ENCODE results near the gene NOS1AP. TPM values are rescaled to one million over a fixed set of nuclear protein-coding genes. Genes with fewer than 3 reads are reported as not detected.

Gene NOS1AP
- total RNA-seq, 1 experiment from 2014 or later = not detected

DNA sequence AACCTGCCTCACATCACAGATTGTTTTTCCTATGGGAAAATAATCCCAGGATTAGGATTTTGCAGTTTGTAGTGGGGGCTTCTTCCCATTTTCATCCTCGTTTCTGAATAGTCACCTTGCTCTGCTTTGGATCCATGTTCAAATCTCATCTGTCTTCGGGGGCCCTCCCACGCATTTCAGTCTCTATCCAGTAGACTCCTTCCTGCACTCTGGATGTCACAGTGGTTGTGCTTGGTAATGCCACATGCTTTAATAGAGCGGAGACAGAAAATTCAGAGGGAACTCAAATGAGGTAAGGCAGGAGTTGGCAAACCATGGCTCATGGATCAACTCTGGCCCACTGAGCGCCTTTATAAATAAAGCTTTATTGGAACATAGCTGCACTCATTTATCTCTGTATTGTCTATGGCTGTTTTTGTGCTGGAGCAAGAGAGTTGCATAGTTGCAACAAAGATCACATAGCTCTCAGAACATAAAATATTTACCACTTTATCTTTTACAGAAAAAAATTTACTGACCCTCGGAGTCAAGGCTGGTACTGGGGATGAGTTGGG is 206.2 kb downstream of the NOS1AP start:
- H3K4me1 ChIP-seq (replicated peaks) = no peaks in the 10 kb centered on the region
- no peak overlapping the region for H3K4me3 ChIP-seq
- H3K9me3 ChIP-seq (replicated peaks) = no peaks in the 10 kb centered on the region
- H3K36me3 ChIP-seq = no peaks in the 10 kb centered on the region
- H3K27ac ChIP-seq = no peak overlapping the region
- no peak for DNase-seq (ENCODE audit: low read depth in 1 of 2, low spot score in 2 of 2)
- peaks cover 18% of the 10 kb centered on the region for H3K27me3 ChIP-seq (replicated peaks)

DNA sequence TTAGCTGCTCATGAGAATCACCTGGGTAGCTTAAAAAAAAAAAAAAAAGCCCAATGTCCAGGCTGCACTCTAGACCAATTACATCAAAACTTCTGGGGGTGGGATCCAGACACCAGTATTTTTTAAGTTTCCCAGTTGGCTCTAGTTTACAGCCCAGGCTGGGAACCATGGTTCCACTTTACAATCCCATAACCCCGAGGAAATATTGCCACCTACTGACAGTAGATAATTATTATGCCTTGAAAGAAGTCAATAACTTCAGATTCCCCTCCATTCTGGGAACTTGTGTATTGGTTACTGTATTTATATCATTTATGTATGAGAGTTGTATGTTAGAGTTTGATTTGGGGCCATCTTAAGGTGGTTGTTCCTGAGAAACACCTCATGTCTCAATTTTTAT is 207.0 kb downstream of the NOS1AP start:
- Histone ChIP-seq H3K36me3 (no peaks in the 10 kb centered on the region), H3K27ac (no peak overlapping the region), H3K27me3 (replicated peaks) (peaks cover 18% of the 10 kb centered on the region), H3K4me1 (replicated peaks) (no peaks in the 10 kb centered on the region), H3K9me3 (replicated peaks) (no peaks in the 10 kb centered on the region), H3K4me3 (no peak overlapping the region)
- peak in 1 of 2 experiments; percentile 6 for DNase-seq (ENCODE audit: low read depth in 1 of 2, low spot score in 2 of 2)

DNA sequence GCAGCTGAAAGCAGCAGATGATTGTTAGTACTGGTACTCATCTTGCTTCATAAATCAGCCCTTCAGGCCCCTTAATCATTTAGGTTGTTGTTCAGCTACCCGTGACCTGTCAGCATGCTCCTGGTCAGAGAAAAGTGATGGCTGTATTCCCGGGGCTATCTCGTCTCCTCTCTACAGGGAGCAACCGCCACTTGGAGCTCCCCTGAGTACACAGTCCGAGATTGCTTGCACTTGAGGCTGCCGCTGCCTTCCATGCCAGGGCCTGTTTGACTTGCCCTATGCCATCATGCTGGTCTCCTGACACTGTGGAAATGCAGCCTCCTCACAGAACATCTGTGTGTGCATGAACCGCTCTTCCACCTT is 209.6 kb downstream of the NOS1AP start:
- H3K27ac ChIP-seq = no peak overlapping the region
- H3K27me3 ChIP-seq (replicated peaks) = peaks cover 26% of the 10 kb centered on the region
- no peak overlapping the region for H3K4me3 ChIP-seq
- no peak for DNase-seq (ENCODE audit: low read depth in 1 of 2, low spot score in 2 of 2)
- no peaks in the 10 kb centered on the region for H3K9me3 ChIP-seq (replicated peaks)
- H3K36me3 ChIP-seq = no peaks in the 10 kb centered on the region
- H3K4me1 ChIP-seq (replicated peaks) = no peaks in the 10 kb centered on the region

DNA sequence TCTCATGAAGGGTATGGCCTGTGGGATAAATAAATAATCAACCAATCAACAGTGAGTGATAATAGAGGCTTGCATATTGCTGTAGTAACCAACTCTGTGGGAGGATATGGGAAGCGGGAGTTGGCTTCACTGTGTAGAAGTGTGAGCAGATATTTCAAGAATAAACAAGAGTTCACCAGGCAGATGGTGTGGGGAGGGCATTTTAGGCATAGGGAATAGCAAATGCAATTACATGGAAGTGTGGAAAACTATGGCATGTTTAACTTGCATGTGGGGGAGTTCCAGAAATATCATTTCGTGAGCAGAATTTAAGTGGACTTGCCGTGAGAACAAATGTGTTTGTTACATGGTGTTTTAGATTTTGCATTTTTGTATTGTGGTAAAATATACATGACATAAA is 211.9 kb downstream of the NOS1AP start:
- H3K27ac ChIP-seq = no peak overlapping the region
- no peaks in the 10 kb centered on the region for H3K36me3 ChIP-seq

DNA sequence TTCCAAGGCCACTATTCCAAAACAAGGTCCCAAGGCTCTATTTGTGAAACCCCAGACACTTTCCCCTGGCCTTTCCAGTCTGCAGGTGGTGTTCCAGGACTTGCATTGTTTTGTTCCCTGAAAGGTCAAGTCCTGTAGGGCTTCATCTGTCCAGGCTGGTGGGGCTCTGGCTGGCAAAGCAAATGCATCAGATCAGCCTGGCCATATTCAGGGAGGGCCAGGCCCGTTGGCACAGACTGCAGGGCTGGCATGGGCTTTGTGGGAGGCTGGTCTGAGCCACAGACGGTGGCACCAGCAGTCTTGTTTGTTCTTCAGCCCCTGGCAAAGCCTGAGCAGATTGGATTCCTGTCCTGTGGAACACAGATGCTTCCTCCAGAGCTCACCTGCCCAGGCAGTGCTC is 214.2 kb downstream of the NOS1AP start:
- Histone ChIP-seq H3K36me3 (no peaks in the 10 kb centered on the region), H3K4me3 (no peak overlapping the region), H3K9me3 (replicated peaks) (no peaks in the 10 kb centered on the region), H3K4me1 (replicated peaks) (no peaks in the 10 kb centered on the region), H3K27me3 (replicated peaks) (peaks cover 27% of the 10 kb centered on the region), H3K27ac (no peak overlapping the region)
- no peak for DNase-seq (ENCODE audit: low read depth in 1 of 2, low spot score in 2 of 2)

More for the DNA sequence above, 211.9 kb downstream of the NOS1AP start:
- Histone ChIP-seq H3K9me3 (replicated peaks) (no peaks in the 10 kb centered on the region), H3K27me3 (replicated peaks) (peaks cover 28% of the 10 kb centered on the region), H3K4me1 (replicated peaks) (no peaks in the 10 kb centered on the region), H3K4me3 (no peak overlapping the region)
- no peak for DNase-seq (ENCODE audit: low read depth in 1 of 2, low spot score in 2 of 2)

DNA sequence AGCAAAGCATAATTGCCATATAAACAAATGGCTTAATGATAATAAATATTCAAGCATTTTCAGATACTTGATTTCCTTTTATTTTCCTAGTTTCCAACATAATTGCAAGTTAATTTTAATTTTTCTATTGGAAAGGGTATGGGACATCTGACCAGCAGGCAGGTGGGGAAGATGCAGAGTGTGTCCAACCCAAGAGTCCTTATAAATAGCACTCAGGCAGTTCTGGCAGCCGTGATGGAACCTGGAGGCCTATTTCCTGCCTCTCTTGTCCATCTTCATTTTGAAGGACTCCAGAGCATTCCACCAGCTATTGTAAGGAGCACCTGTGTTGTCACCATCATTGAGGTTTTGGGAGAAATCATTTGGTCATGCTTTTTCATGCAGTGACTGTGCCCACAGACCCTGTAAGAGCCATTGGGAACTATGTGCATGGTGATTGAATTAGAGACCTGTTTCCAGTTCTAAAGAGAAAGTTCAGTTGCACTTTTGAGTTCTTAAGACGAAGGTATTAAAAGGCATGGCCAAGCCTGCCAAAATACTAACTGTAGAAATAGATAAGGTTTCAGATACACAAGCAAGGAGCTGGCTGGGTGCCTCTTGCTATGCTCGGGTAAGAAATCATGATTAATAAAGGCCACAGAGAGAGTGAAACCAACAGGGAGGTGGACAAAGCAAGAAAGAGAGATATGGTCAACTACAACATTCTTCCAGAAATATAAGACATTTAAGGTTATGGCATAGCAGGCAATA is 214.9 kb downstream of the NOS1AP start:
- Histone ChIP-seq H3K4me3 (no peak overlapping the region), H3K4me1 (replicated peaks) (no peaks in the 10 kb centered on the region), H3K36me3 (no peaks in the 10 kb centered on the region), H3K27ac (no peak overlapping the region), H3K27me3 (replicated peaks) (peaks cover 23% of the 10 kb centered on the region), H3K9me3 (replicated peaks) (no peaks in the 10 kb centered on the region)
- no peak for DNase-seq (ENCODE audit: low read depth in 1 of 2, low spot score in 2 of 2)

DNA sequence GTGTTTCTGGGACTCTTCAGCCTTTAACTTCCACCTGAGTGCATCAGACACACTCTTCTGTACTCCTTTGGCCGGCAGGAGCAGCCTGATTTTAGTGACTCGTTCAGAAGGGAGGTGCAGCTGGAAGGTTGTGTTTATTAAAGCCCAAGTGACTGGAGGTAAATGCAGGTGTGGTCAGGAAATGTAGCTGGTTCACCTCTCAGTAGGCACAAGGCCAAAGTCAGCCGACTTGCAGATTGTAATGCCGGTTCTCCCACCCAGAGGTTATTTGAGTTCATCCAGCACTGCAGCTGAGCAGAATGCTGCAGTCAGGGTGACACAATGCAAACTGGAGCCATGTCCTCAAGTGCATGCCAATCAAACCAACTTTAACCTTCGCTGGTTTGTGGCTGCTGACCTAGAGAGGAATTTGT is 215.7 kb downstream of the NOS1AP start:
- Histone ChIP-seq H3K4me1 (replicated peaks) (no peaks in the 10 kb centered on the region), H3K9me3 (replicated peaks) (no peaks in the 10 kb centered on the region), H3K27me3 (replicated peaks) (peaks cover 15% of the 10 kb centered on the region), H3K27ac (no peak overlapping the region), H3K4me3 (no peak overlapping the region), H3K36me3 (no peaks in the 10 kb centered on the region)
- no peak for DNase-seq (ENCODE audit: low read depth in 1 of 2, low spot score in 2 of 2)

DNA sequence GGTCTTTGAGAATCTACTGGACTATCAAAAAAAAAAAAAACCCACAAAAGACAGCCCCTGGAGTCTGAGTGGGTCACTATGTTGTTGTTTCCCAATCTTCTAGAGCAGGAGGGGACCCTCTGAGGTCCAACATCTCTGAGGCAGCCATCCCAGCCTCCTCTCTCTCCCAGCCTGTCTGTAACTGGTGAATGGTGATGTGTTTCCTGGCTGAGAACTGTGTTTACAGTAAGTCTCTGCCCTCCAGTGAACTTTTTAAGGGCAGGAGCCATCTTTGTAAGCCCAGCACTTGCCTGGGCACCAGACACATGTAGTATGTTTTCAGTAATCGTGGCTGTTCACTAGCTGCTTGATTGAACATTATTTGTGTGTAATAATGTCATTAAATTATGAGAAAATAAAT is 221.5 kb downstream of the NOS1AP start:
- peaks cover 4% of the 10 kb centered on the region; the same call in 1 of the 2 replicates for H3K27me3 ChIP-seq (replicated peaks)
- no peaks in the 10 kb centered on the region for H3K4me1 ChIP-seq (replicated peaks)
- H3K36me3 ChIP-seq = no peaks in the 10 kb centered on the region
- no peak overlapping the region for H3K4me3 ChIP-seq
- no peak overlapping the region for H3K27ac ChIP-seq
- no peaks in the 10 kb centered on the region for H3K9me3 ChIP-seq (replicated peaks)
- DNase-seq (ENCODE audit: low read depth in 1 of 2, low spot score in 2 of 2) = no peak

DNA sequence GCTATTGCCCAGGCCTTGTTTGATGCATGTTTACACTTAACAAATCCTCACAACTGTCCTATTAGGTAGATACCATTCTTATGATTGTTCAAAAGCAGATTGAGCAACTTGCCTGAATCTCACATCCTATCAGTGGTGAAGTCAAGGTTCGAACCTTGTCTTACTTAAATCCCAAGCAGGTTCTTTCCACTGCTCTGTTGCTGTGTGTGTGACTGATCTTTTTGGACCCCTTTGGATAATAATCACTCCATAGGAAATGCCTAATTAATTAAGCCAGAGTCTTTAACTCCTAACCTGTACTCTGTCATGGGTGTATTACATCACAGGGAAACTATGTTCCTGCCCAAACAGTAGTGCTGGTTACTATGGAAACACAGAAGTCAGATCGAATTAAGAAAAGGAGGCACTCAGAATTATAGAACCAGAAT is 222.9 kb downstream of the NOS1AP start:
- no peak for DNase-seq (ENCODE audit: low read depth in 1 of 2, low spot score in 2 of 2)
- Histone ChIP-seq H3K27ac (no peak overlapping the region), H3K9me3 (replicated peaks) (no peaks in the 10 kb centered on the region), H3K36me3 (no peaks in the 10 kb centered on the region), H3K27me3 (replicated peaks) (peaks cover 4% of the 10 kb centered on the region; the same call in 1 of the 2 replicates), H3K4me1 (replicated peaks) (no peaks in the 10 kb centered on the region), H3K4me3 (no peak overlapping the region)

DNA sequence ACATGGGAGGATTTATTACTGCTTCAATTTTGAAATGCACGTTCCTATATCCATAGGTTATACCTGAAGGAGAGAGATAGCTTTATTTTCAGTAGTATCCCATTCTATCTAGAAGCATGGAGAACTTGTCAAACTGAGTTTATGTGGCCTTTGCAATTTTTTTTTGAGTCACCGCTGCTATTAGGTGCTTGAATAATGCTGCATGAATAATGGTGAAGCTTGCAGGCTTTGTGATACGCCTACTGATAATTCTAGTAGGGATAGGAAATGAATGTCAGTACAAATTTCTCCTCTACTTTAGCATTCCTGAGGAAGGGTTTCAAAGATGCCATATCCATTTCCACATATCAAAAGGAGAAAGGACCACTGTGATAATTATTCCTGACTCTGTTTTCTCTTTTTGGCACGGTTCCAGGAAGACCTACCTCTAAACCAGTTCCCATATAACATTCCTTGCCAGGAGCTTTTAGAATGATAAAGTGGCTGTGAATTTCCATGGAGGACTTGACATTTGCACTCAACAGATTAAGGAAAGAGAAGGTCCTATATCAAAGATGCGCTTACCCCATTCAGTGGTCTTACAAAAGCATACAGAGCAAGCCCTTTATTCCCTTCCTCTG is 223.7 kb downstream of the NOS1AP start:
- no peak overlapping the region for H3K27ac ChIP-seq
- DNase-seq (ENCODE audit: low read depth in 1 of 2, low spot score in 2 of 2) = no peak
- H3K9me3 ChIP-seq (replicated peaks) = no peaks in the 10 kb centered on the region
- no peaks in the 10 kb centered on the region for H3K4me1 ChIP-seq (replicated peaks)
- no peak overlapping the region for H3K4me3 ChIP-seq
- no peaks in the 10 kb centered on the region for H3K36me3 ChIP-seq
- H3K27me3 ChIP-seq (replicated peaks) = peaks cover 4% of the 10 kb centered on the region; the same call in 1 of the 2 replicates

DNA sequence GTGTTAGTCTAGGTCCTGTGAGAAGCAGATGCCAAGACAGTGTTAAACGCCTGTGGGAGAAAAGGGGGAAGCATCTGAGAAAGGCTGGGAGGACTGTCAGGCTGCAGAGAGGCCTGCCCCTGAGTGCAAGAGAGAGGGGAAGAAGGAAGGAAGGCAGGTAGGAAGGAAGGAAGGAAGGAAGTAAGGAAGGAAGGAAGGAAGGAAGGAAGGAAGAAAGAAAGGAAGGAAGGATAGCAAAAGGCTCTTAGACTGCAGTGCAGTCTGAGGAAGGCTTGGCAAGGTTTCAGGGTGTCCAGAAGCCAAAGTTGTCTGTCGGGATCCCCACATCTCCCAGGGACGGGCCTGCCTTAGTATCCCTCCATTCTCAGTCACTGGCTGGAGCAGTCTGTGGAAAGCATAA is 224.5 kb downstream of the NOS1AP start:
- no peaks in the 10 kb centered on the region for H3K4me1 ChIP-seq (replicated peaks)
- no peaks in the 10 kb centered on the region for H3K9me3 ChIP-seq (replicated peaks)
- H3K36me3 ChIP-seq = no peaks in the 10 kb centered on the region
- H3K4me3 ChIP-seq = no peak overlapping the region
- DNase-seq (ENCODE audit: low read depth in 1 of 2, low spot score in 2 of 2) = no peak
- no peak overlapping the region for H3K27ac ChIP-seq
- peaks cover 4% of the 10 kb centered on the region; the same call in 1 of the 2 replicates for H3K27me3 ChIP-seq (replicated peaks)

DNA sequence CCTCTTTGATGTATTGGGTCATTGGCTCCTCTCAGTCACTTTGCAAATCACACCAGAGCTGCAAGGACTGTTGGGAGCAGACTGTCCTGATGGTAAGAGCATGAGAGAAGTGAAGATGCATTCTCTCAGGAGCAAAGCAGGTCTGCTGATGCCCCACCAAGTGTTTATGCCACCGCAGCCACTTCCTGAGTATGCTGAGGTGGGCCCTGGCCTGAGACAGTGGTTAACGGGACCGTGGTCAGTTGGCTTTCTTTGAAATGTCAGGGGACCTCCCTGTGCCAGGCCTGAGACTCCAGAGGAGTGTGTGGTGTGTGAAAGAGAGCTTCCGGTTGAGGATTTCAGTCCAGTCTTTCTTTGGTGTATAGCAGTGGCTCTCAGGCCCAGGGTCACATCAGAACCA is 227.7 kb downstream of the NOS1AP start:
- Histone ChIP-seq H3K27ac (no peak overlapping the region), H3K9me3 (replicated peaks) (no peaks in the 10 kb centered on the region), H3K36me3 (no peaks in the 10 kb centered on the region), H3K4me3 (no peak overlapping the region), H3K4me1 (replicated peaks) (no peaks in the 10 kb centered on the region), H3K27me3 (replicated peaks) (peaks cover 8% of the 10 kb centered on the region; the same call in 1 of the 2 replicates)
- no peak for DNase-seq (ENCODE audit: low read depth in 1 of 2, low spot score in 2 of 2)

DNA sequence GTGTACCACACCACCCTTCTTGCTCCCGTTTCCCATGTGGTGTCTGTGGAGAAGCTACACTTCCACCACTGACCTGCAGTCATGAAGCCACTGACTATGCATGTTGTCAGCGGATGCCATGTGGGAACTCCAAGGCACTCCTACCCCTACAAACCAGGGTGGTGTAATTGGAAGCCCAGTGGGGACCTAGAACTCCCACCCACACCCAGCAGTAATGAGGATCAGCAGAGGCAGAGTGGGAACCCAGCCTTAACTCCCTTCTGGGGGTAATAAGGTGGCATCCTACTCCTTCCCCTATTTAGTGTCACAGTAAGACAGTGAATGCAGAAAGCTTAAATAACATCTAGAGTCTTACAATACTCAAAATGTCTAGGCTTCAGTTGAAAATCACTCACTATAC is 228.8 kb downstream of the NOS1AP start:
- no peak overlapping the region for H3K27ac ChIP-seq
- no peak for DNase-seq (ENCODE audit: low read depth in 1 of 2, low spot score in 2 of 2)
- H3K9me3 ChIP-seq (replicated peaks) = no peaks in the 10 kb centered on the region
- no peaks in the 10 kb centered on the region for H3K36me3 ChIP-seq
- H3K4me3 ChIP-seq = no peak overlapping the region
- peaks cover 6% of the 10 kb centered on the region; the same call in 1 of the 2 replicates for H3K27me3 ChIP-seq (replicated peaks)
- H3K4me1 ChIP-seq (replicated peaks) = no peaks in the 10 kb centered on the region

DNA sequence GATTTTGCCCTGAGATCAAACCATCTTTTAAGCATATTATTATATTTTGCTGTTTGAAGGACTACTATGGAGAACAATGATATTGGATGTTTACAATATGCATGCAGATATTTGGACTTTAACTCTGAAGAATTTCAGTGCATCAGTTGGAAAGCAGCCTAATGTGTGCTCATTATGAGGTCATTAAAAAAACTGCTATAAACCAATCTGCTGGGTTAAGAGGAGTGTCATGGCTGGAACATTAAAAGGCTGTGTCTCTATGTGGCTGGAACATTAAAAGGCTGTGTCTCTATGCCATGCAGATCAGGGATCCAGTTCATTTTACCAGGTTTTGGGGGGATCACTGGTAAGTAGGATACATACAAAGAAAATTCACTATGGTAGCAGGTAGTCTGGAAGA is 229.5 kb downstream of the NOS1AP start:
- no peak overlapping the region for H3K4me3 ChIP-seq
- no peaks in the 10 kb centered on the region for H3K36me3 ChIP-seq
- DNase-seq (ENCODE audit: low read depth in 1 of 2, low spot score in 2 of 2) = no peak
- H3K9me3 ChIP-seq (replicated peaks) = no peaks in the 10 kb centered on the region
- H3K27me3 ChIP-seq (replicated peaks) = peaks cover 6% of the 10 kb centered on the region; the same call in 1 of the 2 replicates
- no peak overlapping the region for H3K27ac ChIP-seq
- no peaks in the 10 kb centered on the region for H3K4me1 ChIP-seq (replicated peaks)

Measured in SJSA1 (cell line).